HL-60 (cell line): ENCODE measurements around the gene LOXL1.

Experiments
- DNase-seq, 2 experiments: peaks; one replicate each; pipeline ENCODE4 v3.0.0-alpha.2; 2010 to 2020; ENCODE audit warnings: low read depth in 1 of 2, low spot score in 1 of 2
- H3K27ac ChIP-seq: fragments of 250-450 bp; sonication (Bioruptor Pico); replicated peaks from 2 replicates; pipeline ENCODE4 v1.5.1; 2020; ENCODE audit warnings: mild to moderate bottlenecking, moderate library complexity
- H3K27me3 ChIP-seq: fragments of 250-450 bp; sonication (Bioruptor Pico); 2 replicates; pipeline ENCODE4 v1.5.1; 2021; ENCODE audit warnings: mild to moderate bottlenecking, moderate library complexity; ENCODE audit not compliant: insufficient read depth, poor library complexity, severe bottlenecking
- H3K4me3 ChIP-seq: replicated peaks from 2 replicates; pipeline ENCODE4 v1.5.1; 2011; ENCODE audit warnings: mild to moderate bottlenecking, control low read depth, low read length; ENCODE audit not compliant: insufficient read depth
- CTCF ChIP-seq: IDR thresholded peaks from one replicate; pipeline ENCODE4 v1.5.1; 2011; ENCODE audit warnings: low read length, control low read depth, inconsistent platforms; ENCODE audit not compliant: insufficient read depth
- GABPA ChIP-seq: IDR thresholded peaks from 2 replicates; pipeline ENCODE4 v1.6.1; 2012; ENCODE audit warnings: low read depth
- POLR2AphosphoS5 ChIP-seq: IDR thresholded peaks from 2 replicates; pipeline ENCODE4 v1.6.1; 2012; ENCODE audit warnings: low read depth
- SPI1 ChIP-seq: IDR thresholded peaks from 2 replicates; pipeline ENCODE4 v1.6.1; 2012; ENCODE audit warnings: low read depth, mild to moderate bottlenecking, borderline replicate concordance
- TF ChIP-seq, protein P1 (sequence below): IDR thresholded peaks from 2 replicates; pipeline ENCODE4 v1.6.1; 2012; ENCODE audit warnings: low read depth; ENCODE audit not compliant: insufficient replicate concordance

Gene LOXL1

DNA sequence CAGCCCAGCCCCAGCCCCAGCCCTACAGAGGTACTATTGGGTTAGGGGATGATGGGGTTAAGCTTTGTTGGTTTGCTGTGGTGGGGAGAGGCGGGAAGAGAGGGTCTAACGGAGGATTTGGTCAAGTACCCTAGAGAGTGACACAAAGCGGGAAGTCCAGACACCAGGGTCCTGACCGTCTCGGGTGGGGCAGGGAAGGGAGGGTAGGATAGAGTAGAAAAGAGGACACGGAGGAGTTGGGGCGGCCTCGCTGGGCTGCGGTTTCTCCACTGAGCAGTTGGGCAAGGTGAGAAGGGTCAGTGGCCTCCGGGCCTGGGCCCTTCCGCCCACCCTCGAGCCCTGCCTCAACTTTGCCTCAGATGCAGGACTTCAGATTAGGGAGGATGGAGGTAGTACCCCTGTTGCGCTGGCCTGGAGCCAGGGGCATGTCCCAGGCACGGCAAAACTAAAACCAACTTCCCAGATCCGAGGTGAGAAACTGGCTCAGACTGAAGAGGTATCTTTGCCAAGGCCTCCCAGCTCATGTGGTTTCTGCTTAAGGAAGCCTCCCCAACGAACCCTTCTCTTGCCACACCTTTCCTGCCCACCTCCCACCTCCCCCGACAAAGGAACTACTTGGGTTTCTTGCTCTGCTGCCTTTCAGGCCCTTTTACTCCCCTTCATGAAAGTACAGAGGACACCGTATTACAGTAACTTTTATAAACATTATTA lies 68.8 kb downstream of the LOXL1 start:
- peak; percentile 41 to 76 for DNase-seq
- no peak for TF ChIP-seq CTCF
- TF ChIP-seq SPI1, result no peak
- no peak for TF ChIP-seq GABPA
- TF ChIP-seq, protein P1, sequence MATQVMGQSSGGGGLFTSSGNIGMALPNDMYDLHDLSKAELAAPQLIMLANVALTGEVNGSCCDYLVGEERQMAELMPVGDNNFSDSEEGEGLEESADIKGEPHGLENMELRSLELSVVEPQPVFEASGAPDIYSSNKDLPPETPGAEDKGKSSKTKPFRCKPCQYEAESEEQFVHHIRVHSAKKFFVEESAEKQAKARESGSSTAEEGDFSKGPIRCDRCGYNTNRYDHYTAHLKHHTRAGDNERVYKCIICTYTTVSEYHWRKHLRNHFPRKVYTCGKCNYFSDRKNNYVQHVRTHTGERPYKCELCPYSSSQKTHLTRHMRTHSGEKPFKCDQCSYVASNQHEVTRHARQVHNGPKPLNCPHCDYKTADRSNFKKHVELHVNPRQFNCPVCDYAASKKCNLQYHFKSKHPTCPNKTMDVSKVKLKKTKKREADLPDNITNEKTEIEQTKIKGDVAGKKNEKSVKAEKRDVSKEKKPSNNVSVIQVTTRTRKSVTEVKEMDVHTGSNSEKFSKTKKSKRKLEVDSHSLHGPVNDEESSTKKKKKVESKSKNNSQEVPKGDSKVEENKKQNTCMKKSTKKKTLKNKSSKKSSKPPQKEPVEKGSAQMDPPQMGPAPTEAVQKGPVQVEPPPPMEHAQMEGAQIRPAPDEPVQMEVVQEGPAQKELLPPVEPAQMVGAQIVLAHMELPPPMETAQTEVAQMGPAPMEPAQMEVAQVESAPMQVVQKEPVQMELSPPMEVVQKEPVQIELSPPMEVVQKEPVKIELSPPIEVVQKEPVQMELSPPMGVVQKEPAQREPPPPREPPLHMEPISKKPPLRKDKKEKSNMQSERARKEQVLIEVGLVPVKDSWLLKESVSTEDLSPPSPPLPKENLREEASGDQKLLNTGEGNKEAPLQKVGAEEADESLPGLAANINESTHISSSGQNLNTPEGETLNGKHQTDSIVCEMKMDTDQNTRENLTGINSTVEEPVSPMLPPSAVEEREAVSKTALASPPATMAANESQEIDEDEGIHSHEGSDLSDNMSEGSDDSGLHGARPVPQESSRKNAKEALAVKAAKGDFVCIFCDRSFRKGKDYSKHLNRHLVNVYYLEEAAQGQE, result no peak
- no peak for TF ChIP-seq POLR2AphosphoS5
- H3K27ac ChIP-seq, result peak overlapping the region; percentile 81
- no peaks in the 10 kb centered on the region for H3K27me3 ChIP-seq
- H3K4me3 ChIP-seq, result peak overlapping the region; percentile 86

DNA sequence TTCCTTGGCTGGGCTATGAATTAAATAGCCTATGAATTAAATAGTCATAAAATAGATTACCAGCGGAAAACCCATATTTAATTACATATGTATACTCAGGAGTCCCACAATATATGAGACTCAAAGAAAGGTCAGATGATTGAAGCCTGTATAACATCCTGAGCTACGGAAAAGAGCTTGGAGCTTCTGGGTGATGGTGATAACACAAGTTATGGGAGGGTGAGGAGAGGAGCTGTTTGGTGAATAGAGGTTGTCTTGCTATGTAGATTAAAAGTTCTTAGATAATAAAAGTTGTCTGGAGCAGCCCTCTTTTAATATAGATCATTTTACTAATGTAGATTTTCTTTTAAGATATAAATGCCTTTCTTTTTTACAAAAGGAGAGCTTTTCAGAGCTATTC lies 70.0 kb downstream of the LOXL1 start:
- no peaks in the 10 kb centered on the region for H3K27me3 ChIP-seq
- H3K4me3 ChIP-seq, result peak overlapping the region; percentile 86
- H3K27ac ChIP-seq, result peak overlapping the region; percentile 81
- no peak for TF ChIP-seq CTCF
- no peak for TF ChIP-seq GABPA
- no peak for TF ChIP-seq POLR2AphosphoS5
- TF ChIP-seq SPI1, result no peak
- TF ChIP-seq, protein P1, result no peak
- no peak for DNase-seq

DNA sequence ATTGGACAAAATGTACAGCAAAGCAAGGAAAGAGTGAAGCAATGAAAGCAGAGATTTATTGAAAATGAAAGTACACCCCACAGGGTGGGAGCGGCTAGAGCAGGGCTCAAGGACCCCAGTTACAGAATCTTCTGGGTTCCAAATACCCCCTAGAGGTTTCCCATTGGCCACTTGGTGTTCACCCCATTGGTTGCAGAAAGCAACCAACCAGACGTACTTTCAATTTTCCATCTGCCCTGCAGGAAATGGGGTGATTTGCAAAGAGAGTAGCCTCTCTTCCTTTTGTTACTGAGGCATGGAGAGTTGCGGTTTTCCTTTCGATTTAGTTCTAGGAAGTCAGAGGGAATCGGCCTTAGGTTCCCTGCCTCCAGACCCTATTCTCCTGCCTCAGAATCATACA lies 70.7 kb downstream of the LOXL1 start:
- H3K4me3 ChIP-seq, result peak overlapping the region; percentile 86
- TF ChIP-seq SPI1 (no peak), GABPA (no peak), CTCF (no peak), POLR2AphosphoS5 (no peak)
- TF ChIP-seq, protein P1, result no peak
- DNase-seq, result peak in 1 of 2 experiments; percentile 47

More for the DNA sequence above, 70.7 kb downstream of the LOXL1 start:
- Histone ChIP-seq H3K27me3 (no peaks in the 10 kb centered on the region), H3K27ac (peak overlapping the region; percentile 81)
